Stomach smooth muscle (tissue), 2 donors: ENCODE results near the gene NUF2.
"Not testable (repeated sequence)": the region's sequence is repeated elsewhere in the genome, so short reads cannot be mapped to it uniquely, and the experiment has no call there.

Experiments used
- H3K27ac ChIP-seq: one replicate; pipeline ENCODE4 v1.7.0; 2013; ENCODE audit warnings: mild to moderate bottlenecking, low read length, inconsistent platforms
- H3K27me3 ChIP-seq, 2 donors: one replicate each; pipeline ENCODE4 v1.7.0; 2013; ENCODE audit warnings: low read length in 2 of 2; ENCODE audit not compliant: insufficient read depth in 2 of 2, control insufficient read depth in 1 of 2
- H3K36me3 ChIP-seq, 2 donors: one replicate each; pipeline ENCODE4 v1.7.0; 2013; ENCODE audit warnings: low read length in 2 of 2; ENCODE audit not compliant: control insufficient read depth in 2 of 2, insufficient read depth in 2 of 2
- H3K4me1 ChIP-seq: one replicate; pipeline ENCODE4 v1.7.0; 2013; ENCODE audit warnings: low read length; ENCODE audit not compliant: control insufficient read depth, insufficient read depth
- H3K4me3 ChIP-seq, 2 donors: one replicate each; pipeline ENCODE4 v1.7.0; 2013; ENCODE audit warnings: low read length in 2 of 2
- H3K9ac ChIP-seq, 2 donors: one replicate each; pipeline ENCODE4 v1.7.0; 2013; ENCODE audit warnings: low read length in 2 of 2, mild to moderate bottlenecking in 1 of 2
- H3K9me3 ChIP-seq, 2 donors: one replicate each; pipeline ENCODE4 v1.7.0; 2013; ENCODE audit warnings: low read length in 2 of 2; ENCODE audit not compliant: control insufficient read depth in 2 of 2
- donor health status: healthy.
- donor health status: Pancreatic carcinoma.

Gene NUF2

GRCh38 chr1:163321311-163322305 is at the start of gene NUF2:
TSS of gene NUF2 (plus strand) at chr1:163321954. CDS start at chr1:163326052, 4,098 bp downstream.
- Histone ChIP-seq H3K4me3 (peak within 1 kb of the TSS; percentile 83 to 96), H3K36me3 (peaks cover 3 to 7% of the 10 kb centered on the region in 2 donors), H3K27me3 (no peaks in the 10 kb centered on the region), H3K27ac (peak within 1 kb of the TSS; percentile 60), H3K4me1 (peaks cover 10% of the 10 kb centered on the region), H3K9me3 (no peaks in the 10 kb centered on the region), H3K9ac (peak within 1 kb of the TSS; percentile 93 to 94)

- H3K27ac ChIP-seq, result no peak overlapping the region
- H3K36me3 ChIP-seq, result no peaks in the 10 kb centered on the region
- no peak overlapping the region for H3K4me3 ChIP-seq
- no peak overlapping the region for H3K9ac ChIP-seq
- H3K27me3 ChIP-seq, result no peaks in the 10 kb centered on the region
- no peaks in the 10 kb centered on the region for H3K4me1 ChIP-seq
- H3K9me3 ChIP-seq, result peaks cover 0 to 4% of the 10 kb centered on the region in 2 donors
Measured at GRCh38 chr1:163273766-163274441, 47.9 kb upstream of the NUF2 start.

GRCh38 chr1:163275222-163275621 is 46.5 kb upstream of the NUF2 start:
- Histone ChIP-seq H3K4me3 (no peak overlapping the region), H3K27ac (no peak overlapping the region), H3K9me3 (peaks cover 0 to 4% of the 10 kb centered on the region in 2 donors), H3K27me3 (no peaks in the 10 kb centered on the region), H3K9ac (no peak overlapping the region), H3K4me1 (no peaks in the 10 kb centered on the region), H3K36me3 (no peaks in the 10 kb centered on the region)

GRCh38 chr1:163278602-163279001 is 43.2 kb upstream of the NUF2 start:
- no peak overlapping the region for H3K4me3 ChIP-seq
- H3K9me3 ChIP-seq, result peaks cover 0 to 6% of the 10 kb centered on the region in 2 donors
- no peaks in the 10 kb centered on the region for H3K36me3 ChIP-seq

GRCh38 chr1:163284867-163285266 is 36.9 kb upstream of the NUF2 start:
- not testable (repeated sequence) for H3K4me3 ChIP-seq, H3K9ac ChIP-seq, H3K9me3 ChIP-seq, H3K36me3 ChIP-seq, H3K27ac ChIP-seq, H3K27me3 ChIP-seq, H3K4me1 ChIP-seq

More at GRCh38 chr1:163278602-163279001, 43.2 kb upstream of the NUF2 start:
- no peak overlapping the region for H3K9ac ChIP-seq
- no peaks in the 10 kb centered on the region for H3K27me3 ChIP-seq
- no peak overlapping the region for H3K27ac ChIP-seq
- no peaks in the 10 kb centered on the region for H3K4me1 ChIP-seq

- H3K27me3 ChIP-seq, result no peaks in the 10 kb centered on the region
- no peak overlapping the region for H3K9ac ChIP-seq
- no peak overlapping the region for H3K4me3 ChIP-seq
- no peaks in the 10 kb centered on the region for H3K4me1 ChIP-seq
- no peak overlapping the region for H3K27ac ChIP-seq
- H3K36me3 ChIP-seq, result no peaks in the 10 kb centered on the region
- H3K9me3 ChIP-seq, result no peaks in the 10 kb centered on the region
Measured at GRCh38 chr1:163290025-163290640, 31.6 kb upstream of the NUF2 start.

- Histone ChIP-seq H3K36me3 (no peaks in the 10 kb centered on the region), H3K4me1 (no peaks in the 10 kb centered on the region), H3K9me3 (no peaks in the 10 kb centered on the region), H3K9ac (no peak overlapping the region), H3K4me3 (no peak overlapping the region), H3K27me3 (no peaks in the 10 kb centered on the region), H3K27ac (no peak overlapping the region)
Measured at GRCh38 chr1:163291461-163291860, 30.3 kb upstream of the NUF2 start.

GRCh38 chr1:163292153-163292552 is 29.6 kb upstream of the NUF2 start:
- not testable (repeated sequence) for H3K9me3 ChIP-seq, H3K27me3 ChIP-seq, H3K9ac ChIP-seq, H3K27ac ChIP-seq, H3K36me3 ChIP-seq, H3K4me3 ChIP-seq, H3K4me1 ChIP-seq

- not testable (repeated sequence) for H3K27ac ChIP-seq, H3K9ac ChIP-seq, H3K4me3 ChIP-seq
Measured at GRCh38 chr1:163293497-163293896, 28.3 kb upstream of the NUF2 start.

GRCh38 chr1:163295949-163296348 is 25.8 kb upstream of the NUF2 start:
- H3K27ac ChIP-seq, result no peak overlapping the region
- no peaks in the 10 kb centered on the region for H3K27me3 ChIP-seq
- no peak overlapping the region for H3K4me3 ChIP-seq
- H3K36me3 ChIP-seq, result peaks cover 0 to 9% of the 10 kb centered on the region in 2 donors
- H3K9ac ChIP-seq, result no peak overlapping the region
- no peaks in the 10 kb centered on the region for H3K4me1 ChIP-seq
- no peaks in the 10 kb centered on the region for H3K9me3 ChIP-seq

More at GRCh38 chr1:163293497-163293896, 28.3 kb upstream of the NUF2 start:
- not testable (repeated sequence) for H3K27me3 ChIP-seq, H3K36me3 ChIP-seq, H3K4me1 ChIP-seq, H3K9me3 ChIP-seq
